Skeletal muscle tissue (tissue), 4 donors: ENCODE measurements around the gene EREG. TPM values are rescaled to one million over a fixed set of nuclear protein-coding genes. Genes with fewer than 3 reads are reported as not detected.

Source experiments
- H3K27ac ChIP-seq: one replicate; pipeline ENCODE4 v1.7.0; 2013; ENCODE audit warnings: mild to moderate bottlenecking, low read depth, low read length, inconsistent platforms
- H3K27me3 ChIP-seq, 3 donors: one replicate each; pipeline ENCODE4 v1.7.0; 2013; ENCODE audit warnings: low read length in 3 of 3; ENCODE audit not compliant: control insufficient read depth in 3 of 3, insufficient read depth in 3 of 3
- H3K36me3 ChIP-seq, 3 donors: one replicate each; pipeline ENCODE4 v1.7.0; 2013; ENCODE audit warnings: low read length in 3 of 3; ENCODE audit not compliant: control insufficient read depth in 3 of 3, insufficient read depth in 3 of 3
- H3K4me1 ChIP-seq, 3 donors: one replicate each; pipeline ENCODE4 v1.7.0; 2013; ENCODE audit warnings: low read length in 3 of 3, mild to moderate bottlenecking in 3 of 3; ENCODE audit not compliant: control insufficient read depth in 3 of 3, insufficient read depth in 3 of 3
- H3K4me3 ChIP-seq, 3 donors: one replicate each; pipeline ENCODE4 v1.7.0; 2013; ENCODE audit warnings: low read length in 3 of 3
- H3K9ac ChIP-seq, 3 donors: one replicate each; pipeline ENCODE4 v1.7.0; 2013; ENCODE audit warnings: low read length in 3 of 3, mild to moderate bottlenecking in 3 of 3, moderate library complexity in 2 of 3, low read depth in 1 of 3
- H3K9me3 ChIP-seq, 3 donors: one replicate each; pipeline ENCODE4 v1.7.0; 2013; ENCODE audit warnings: low read length in 3 of 3; ENCODE audit not compliant: control insufficient read depth in 3 of 3
- total RNA-seq: library from RNA; depleted of rRNA; stranded (reverse); fragments of >200 nt; gene quantifications from one replicate; pipeline ENCODE4 v1.2.3, GENCODE V29; 2014
- donor health status: Osteomylitis.

EREG gene
- total RNA-seq, 1 donor from 2014 or later = not detected

DNA sequence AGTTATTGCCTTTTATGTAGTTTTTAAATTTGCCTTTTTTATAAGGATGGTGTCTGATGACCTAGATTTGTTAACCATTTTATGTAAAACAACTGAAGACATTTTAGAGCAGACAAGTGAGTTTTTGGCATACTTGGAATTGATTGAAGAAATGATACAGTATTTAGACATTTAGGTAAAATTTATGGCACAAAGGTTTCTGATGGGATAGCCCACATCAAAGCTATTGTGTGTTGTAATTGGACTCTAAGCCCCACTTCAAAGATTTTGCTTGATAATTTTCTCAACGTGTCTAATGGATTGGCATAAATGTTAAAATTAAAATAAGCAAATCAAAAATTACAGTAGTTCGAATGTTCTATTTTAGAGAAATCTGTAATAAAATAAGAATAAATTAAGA is 39.1 kb upstream of the EREG start:
- H3K4me3 ChIP-seq = no peak overlapping the region
- peaks cover 0 to 4% (median 0%) of the 10 kb centered on the region in 3 donors for H3K27me3 ChIP-seq

GRCh38 chr4:74327762-74328161 is 37.2 kb upstream of the EREG start:
- no peak overlapping the region for H3K27ac ChIP-seq
- no peaks in the 10 kb centered on the region for H3K9me3 ChIP-seq
- no peak overlapping the region for H3K9ac ChIP-seq
- no peaks in the 10 kb centered on the region for H3K36me3 ChIP-seq
- H3K4me3 ChIP-seq = no peak overlapping the region
- peaks cover 0 to 4% (median 0%) of the 10 kb centered on the region in 3 donors for H3K27me3 ChIP-seq
- H3K4me1 ChIP-seq = no peaks in the 10 kb centered on the region

More for the DNA sequence above, 39.1 kb upstream of the EREG start:
- H3K27ac ChIP-seq = no peak overlapping the region
- no peaks in the 10 kb centered on the region for H3K36me3 ChIP-seq
- no peak overlapping the region for H3K9ac ChIP-seq
- H3K9me3 ChIP-seq = no peaks in the 10 kb centered on the region
- no peaks in the 10 kb centered on the region for H3K4me1 ChIP-seq

DNA sequence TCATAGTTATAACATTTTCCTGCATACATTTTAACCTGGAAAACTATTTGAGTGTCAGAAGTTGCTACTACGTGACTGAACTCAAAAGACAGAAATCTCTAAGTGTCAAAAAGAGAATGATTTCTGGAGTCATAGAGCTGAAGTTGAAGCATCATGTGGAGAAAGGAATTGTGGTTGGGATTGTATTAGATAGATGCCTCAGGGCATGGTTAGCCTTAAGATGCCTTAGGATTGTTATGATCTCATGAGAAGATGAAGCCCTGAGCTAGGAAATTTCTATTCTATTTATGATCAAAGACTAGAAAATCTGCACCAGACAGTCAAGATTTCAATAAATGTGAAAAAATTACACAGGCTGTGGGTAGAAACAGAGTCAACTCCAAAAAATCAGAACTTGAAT is 36.4 kb upstream of the EREG start:
- H3K36me3 ChIP-seq = no peaks in the 10 kb centered on the region
- no peak overlapping the region for H3K4me3 ChIP-seq
- no peaks in the 10 kb centered on the region for H3K9me3 ChIP-seq
- no peak overlapping the region for H3K27ac ChIP-seq
- no peak overlapping the region for H3K9ac ChIP-seq
- H3K4me1 ChIP-seq = no peaks in the 10 kb centered on the region
- H3K27me3 ChIP-seq = no peaks in the 10 kb centered on the region

DNA sequence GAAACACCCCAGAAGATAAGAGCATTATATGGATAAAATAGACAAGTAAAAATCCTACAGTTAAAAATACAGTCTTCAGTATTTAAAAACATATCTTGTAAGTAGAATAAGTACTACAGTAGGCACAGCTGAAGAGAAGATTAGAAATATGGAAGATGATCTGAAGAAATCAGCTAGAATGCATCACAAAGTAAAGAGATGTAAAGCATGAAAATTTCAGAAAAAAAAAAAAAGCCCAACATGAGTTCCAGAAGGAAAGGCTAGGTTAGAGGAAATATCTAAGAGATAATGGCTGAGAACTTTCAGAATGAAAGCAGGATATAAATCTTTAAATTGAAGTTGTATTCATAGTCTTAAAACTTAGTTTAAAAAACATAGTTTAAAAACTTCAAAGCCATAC is 35.6 kb upstream of the EREG start:
- H3K9me3 ChIP-seq = peaks cover 0 to 3% (median 0%) of the 10 kb centered on the region in 3 donors
- H3K27ac ChIP-seq = no peak overlapping the region
- no peak overlapping the region for H3K4me3 ChIP-seq
- no peaks in the 10 kb centered on the region for H3K36me3 ChIP-seq
- H3K9ac ChIP-seq = no peak overlapping the region
- peaks cover 0 to 2% (median 0%) of the 10 kb centered on the region in 3 donors for H3K27me3 ChIP-seq
- no peaks in the 10 kb centered on the region for H3K4me1 ChIP-seq

GRCh38 chr4:74330295-74330750 is 34.6 kb upstream of the EREG start:
- no peak overlapping the region for H3K27ac ChIP-seq
- no peak overlapping the region for H3K4me3 ChIP-seq
- no peaks in the 10 kb centered on the region for H3K36me3 ChIP-seq
- no peaks in the 10 kb centered on the region for H3K4me1 ChIP-seq
- H3K27me3 ChIP-seq = peaks cover 0 to 2% (median 0%) of the 10 kb centered on the region in 3 donors
- H3K9ac ChIP-seq = no peak overlapping the region
- peaks cover 0 to 3% (median 0%) of the 10 kb centered on the region in 3 donors for H3K9me3 ChIP-seq

DNA sequence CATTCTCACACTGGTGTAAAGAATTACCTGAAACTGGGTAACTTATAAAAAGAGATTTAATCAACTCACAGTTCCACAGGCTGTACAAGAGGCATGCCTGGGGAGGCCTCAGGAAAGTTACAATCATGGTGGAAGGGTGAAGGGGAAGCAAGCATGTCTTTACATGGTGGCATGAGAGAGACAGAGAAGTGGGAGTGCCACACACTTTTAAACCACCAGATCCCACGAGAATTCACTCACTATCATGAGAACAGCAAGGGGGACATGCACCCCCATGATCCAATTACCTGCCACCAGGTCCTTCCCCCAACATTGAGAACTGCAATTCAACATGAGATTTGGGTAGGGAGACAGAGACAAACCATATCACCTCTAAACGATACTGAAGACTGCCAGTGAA is 33.7 kb upstream of the EREG start:
- Histone ChIP-seq H3K9ac (no peak overlapping the region), H3K27ac (no peak overlapping the region)

DNA sequence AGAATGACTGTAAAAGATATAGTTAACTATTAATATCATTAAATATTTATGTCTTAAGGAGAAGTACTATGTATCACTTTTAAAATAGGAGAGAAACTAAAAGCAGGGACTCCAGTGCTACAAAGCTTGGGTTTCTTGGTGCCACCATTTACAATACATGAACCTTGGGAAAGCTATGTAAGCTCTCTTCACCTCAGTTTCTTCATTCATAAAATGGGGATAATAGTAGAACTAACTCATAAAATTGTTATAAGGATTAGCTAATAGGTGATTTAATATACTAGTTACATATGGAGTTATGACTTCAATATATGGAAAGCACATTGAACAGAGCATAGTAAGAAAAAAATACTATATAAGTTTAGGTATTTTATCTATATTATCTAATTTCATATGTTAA is 33.0 kb upstream of the EREG start:
- no peak overlapping the region for H3K9ac ChIP-seq
- no peaks in the 10 kb centered on the region for H3K4me1 ChIP-seq

More for the DNA sequence above, 33.7 kb upstream of the EREG start:
- H3K36me3 ChIP-seq = no peaks in the 10 kb centered on the region
- H3K4me1 ChIP-seq = no peaks in the 10 kb centered on the region
- H3K27me3 ChIP-seq = peaks cover 0 to 2% (median 0%) of the 10 kb centered on the region in 3 donors
- H3K4me3 ChIP-seq = no peak overlapping the region
- peaks cover 0 to 3% (median 0%) of the 10 kb centered on the region in 3 donors for H3K9me3 ChIP-seq

GRCh38 chr4:74334636-74335035 is 30.3 kb upstream of the EREG start:
- H3K9ac ChIP-seq = no peak overlapping the region
- no peaks in the 10 kb centered on the region for H3K4me1 ChIP-seq
- peaks cover 0 to 3% (median 0%) of the 10 kb centered on the region in 3 donors for H3K9me3 ChIP-seq
- H3K27ac ChIP-seq = no peak overlapping the region
- no peak overlapping the region for H3K4me3 ChIP-seq
- H3K27me3 ChIP-seq = peaks cover 0 to 2% (median 0%) of the 10 kb centered on the region in 3 donors
- no peaks in the 10 kb centered on the region for H3K36me3 ChIP-seq

More for the DNA sequence above, 33.0 kb upstream of the EREG start:
- Histone ChIP-seq H3K36me3 (no peaks in the 10 kb centered on the region), H3K27ac (no peak overlapping the region), H3K9me3 (peaks cover 0 to 3% (median 0%) of the 10 kb centered on the region in 3 donors), H3K4me3 (no peak overlapping the region), H3K27me3 (peaks cover 0 to 2% (median 0%) of the 10 kb centered on the region in 3 donors)

DNA sequence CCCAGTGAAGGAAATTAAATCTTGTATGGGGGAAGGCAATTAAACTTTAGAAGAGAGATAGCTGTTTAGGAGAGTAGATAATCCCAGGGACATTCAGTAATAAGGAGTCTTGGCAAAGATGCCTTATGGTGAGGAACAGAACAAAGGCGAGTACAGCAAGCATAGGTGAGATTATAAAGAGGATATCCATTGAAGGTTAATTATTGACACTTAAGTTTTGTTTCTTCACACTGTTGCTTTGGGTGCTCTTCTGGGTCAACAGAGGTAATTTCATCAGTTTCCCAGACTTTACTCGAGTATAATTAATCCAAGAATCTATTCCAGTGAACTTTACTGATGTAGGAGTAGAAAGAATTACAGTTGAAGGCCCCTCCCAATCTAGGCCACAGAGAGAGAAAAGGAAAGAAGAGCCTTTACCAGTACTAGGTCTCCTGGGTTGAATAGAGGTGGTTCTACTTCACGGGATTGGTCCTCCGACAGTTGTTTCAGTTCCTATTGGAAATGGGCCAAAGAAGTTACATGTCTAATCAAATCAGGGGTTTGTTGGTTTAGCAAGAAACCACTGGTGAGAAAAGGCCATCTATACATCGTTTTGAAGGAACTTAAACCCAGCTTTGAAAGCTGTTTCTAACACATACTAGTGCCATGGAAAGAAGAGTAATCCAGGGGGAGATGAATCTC is 29.5 kb upstream of the EREG start:
- H3K27ac ChIP-seq = no peak overlapping the region
- peaks cover 0 to 3% (median 0%) of the 10 kb centered on the region in 3 donors for H3K9me3 ChIP-seq
- H3K4me1 ChIP-seq = no peaks in the 10 kb centered on the region
- H3K36me3 ChIP-seq = no peaks in the 10 kb centered on the region
- H3K27me3 ChIP-seq = peaks cover 0 to 2% (median 0%) of the 10 kb centered on the region in 3 donors
- H3K4me3 ChIP-seq = no peak overlapping the region
- H3K9ac ChIP-seq = no peak overlapping the region

- H3K9me3 ChIP-seq = peaks cover 0 to 3% (median 0%) of the 10 kb centered on the region in 3 donors
- no peaks in the 10 kb centered on the region for H3K4me1 ChIP-seq
- H3K36me3 ChIP-seq = no peaks in the 10 kb centered on the region
- no peak overlapping the region for H3K27ac ChIP-seq
- H3K27me3 ChIP-seq = peaks cover 0 to 2% (median 0%) of the 10 kb centered on the region in 3 donors
- no peak overlapping the region for H3K9ac ChIP-seq
- H3K4me3 ChIP-seq = no peak overlapping the region
Measured at GRCh38 chr4:74338792-74339333, 26.1 kb upstream of the EREG start.
